ENCODE results near the gene FADS2.

Gene FADS2

DNA sequence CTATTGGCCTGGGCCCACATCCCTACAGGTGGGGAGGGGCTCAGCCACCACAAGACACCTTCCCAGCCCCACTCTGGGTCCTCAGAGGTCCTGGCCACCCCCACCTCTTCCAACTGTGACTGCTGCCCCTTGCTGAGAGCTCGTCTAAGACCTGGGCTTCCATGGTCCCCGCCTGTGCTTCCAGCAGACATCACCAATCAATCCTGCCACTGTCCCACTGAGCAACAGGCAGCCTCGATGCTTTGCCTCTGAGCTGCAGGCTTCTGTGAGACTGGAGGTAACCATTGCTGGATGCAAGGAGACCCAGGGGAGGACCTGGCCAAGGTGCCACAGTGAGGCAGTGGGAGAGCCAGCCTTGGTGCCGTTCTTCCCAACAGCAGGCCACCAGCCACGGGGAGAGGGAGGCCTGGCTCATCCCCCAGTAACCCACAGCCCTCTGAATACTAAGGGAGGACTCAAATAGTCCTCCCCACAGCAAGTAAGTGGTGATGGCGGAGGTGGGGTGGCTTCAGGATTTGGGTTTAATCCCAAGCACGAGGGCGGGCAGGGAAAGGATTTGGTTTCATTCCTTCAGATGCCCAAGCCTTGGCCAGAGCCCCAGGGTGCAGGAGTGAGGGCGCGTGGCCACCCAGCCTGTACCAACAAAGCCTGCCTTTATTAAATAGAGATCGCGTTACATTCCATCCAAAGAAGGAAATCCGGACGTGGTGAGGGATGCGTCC is 68.7 kb downstream of the FADS2 start:
- no peaks in the 10 kb centered on the region for H3K9me3 ChIP-seq (ENCODE audit: severe bottlenecking)
- H3K27me3 ChIP-seq (ENCODE audit: insufficient read depth, poor library complexity, severe bottlenecking), result no peaks in the 10 kb centered on the region
- DNase-seq (ENCODE audit: low spot score), result no peak
- no peaks in the 10 kb centered on the region for H3K4me1 ChIP-seq (ENCODE audit: insufficient read depth, poor library complexity, severe bottlenecking)
- TF ChIP-seq, protein P1, sequence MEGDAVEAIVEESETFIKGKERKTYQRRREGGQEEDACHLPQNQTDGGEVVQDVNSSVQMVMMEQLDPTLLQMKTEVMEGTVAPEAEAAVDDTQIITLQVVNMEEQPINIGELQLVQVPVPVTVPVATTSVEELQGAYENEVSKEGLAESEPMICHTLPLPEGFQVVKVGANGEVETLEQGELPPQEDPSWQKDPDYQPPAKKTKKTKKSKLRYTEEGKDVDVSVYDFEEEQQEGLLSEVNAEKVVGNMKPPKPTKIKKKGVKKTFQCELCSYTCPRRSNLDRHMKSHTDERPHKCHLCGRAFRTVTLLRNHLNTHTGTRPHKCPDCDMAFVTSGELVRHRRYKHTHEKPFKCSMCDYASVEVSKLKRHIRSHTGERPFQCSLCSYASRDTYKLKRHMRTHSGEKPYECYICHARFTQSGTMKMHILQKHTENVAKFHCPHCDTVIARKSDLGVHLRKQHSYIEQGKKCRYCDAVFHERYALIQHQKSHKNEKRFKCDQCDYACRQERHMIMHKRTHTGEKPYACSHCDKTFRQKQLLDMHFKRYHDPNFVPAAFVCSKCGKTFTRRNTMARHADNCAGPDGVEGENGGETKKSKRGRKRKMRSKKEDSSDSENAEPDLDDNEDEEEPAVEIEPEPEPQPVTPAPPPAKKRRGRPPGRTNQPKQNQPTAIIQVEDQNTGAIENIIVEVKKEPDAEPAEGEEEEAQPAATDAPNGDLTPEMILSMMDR (IDR thresholded peaks at IDR 0.05; ENCODE audit: poor library complexity, severe bottlenecking), result no peak
- H3K36me3 ChIP-seq (ENCODE audit: low read depth), result no peaks in the 10 kb centered on the region
- no peak overlapping the region for H3K4me3 ChIP-seq (ENCODE audit: severe bottlenecking)
- no peak for ATAC-seq (ENCODE audit: low read depth)
- no peak overlapping the region for H3K27ac ChIP-seq (ENCODE audit: poor library complexity, severe bottlenecking)

DNA sequence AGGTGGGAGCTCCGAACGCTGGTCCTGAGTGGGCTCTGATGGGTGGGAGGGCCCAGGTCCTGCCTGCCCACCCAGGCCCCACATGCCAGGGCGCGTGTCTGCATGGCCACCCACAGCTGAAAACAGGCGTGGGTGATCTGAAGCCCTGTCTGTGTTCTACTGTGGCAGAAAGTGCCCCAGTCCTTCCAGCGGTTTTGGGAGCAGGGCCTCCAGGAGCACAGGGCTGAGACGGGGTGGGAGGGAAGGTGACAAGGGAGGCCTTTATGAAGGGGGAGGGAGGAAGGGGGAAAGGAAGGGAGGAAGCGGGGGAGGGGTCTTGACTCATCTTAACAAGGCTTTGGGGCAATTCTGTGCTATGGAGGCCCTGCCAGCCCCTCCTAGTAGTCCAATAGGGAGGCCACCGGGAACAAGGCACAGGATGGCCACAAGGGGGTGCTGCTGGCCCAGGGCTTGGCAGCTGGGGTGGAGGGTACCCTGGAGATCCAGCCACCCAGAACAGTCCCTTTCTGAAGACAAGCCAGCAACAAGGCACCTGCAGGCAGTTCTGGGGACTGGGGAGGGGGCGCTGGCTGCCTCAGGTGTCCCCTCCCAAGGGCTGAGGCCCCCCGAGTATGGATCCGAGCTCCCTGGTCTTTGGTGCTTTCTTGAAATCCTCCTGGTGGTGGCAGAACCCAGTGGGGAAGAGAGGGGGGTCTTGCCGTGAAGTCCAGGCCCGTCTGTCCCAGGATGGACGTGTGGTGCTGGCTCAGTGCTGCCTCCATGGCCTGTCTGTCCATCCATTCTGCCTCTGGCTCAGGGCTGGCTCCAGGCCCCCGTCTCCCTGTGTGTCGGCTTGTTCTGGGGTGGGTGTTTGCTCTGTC is 69.5 kb downstream of the FADS2 start:
- Histone ChIP-seq H3K4me1 (ENCODE audit: insufficient read depth, poor library complexity, severe bottlenecking) (no peaks in the 10 kb centered on the region), H3K27me3 (ENCODE audit: insufficient read depth, poor library complexity, severe bottlenecking) (no peaks in the 10 kb centered on the region), H3K36me3 (ENCODE audit: low read depth) (no peaks in the 10 kb centered on the region), H3K9me3 (ENCODE audit: severe bottlenecking) (no peaks in the 10 kb centered on the region), H3K27ac (ENCODE audit: poor library complexity, severe bottlenecking) (no peak overlapping the region), H3K4me3 (ENCODE audit: severe bottlenecking) (no peak overlapping the region)
- TF ChIP-seq, protein P1 (IDR thresholded peaks at IDR 0.05; ENCODE audit: poor library complexity, severe bottlenecking), result peak; percentile 69
- ATAC-seq (ENCODE audit: low read depth), result peak; percentile 33; the same call in 1 of the 3 replicates
- no peak for DNase-seq (ENCODE audit: low spot score)

DNA sequence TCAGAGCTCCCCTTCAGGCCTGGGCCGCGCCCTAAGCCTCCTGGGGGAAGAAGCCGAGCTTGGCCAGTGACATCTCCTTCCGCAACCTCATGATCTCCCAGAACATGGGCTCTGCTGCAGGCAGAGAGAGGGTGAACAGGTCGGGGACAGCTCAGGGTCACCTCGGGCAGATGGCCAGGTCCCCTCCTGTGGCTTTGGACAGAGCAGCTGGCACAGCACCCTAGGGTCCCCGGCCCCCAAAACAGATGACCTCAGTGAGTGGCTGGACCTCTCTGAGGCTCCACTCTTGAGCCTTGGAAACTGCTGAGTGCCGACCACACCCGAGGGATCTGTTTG is 70.1 kb downstream of the FADS2 start:
- Histone ChIP-seq H3K4me3 (ENCODE audit: severe bottlenecking) (no peak overlapping the region), H3K27ac (ENCODE audit: poor library complexity, severe bottlenecking) (no peak overlapping the region), H3K9me3 (ENCODE audit: severe bottlenecking) (no peaks in the 10 kb centered on the region), H3K4me1 (ENCODE audit: insufficient read depth, poor library complexity, severe bottlenecking) (no peaks in the 10 kb centered on the region), H3K27me3 (ENCODE audit: insufficient read depth, poor library complexity, severe bottlenecking) (no peaks in the 10 kb centered on the region), H3K36me3 (ENCODE audit: low read depth) (no peaks in the 10 kb centered on the region)
- TF ChIP-seq, protein P1 (IDR thresholded peaks at IDR 0.05; ENCODE audit: poor library complexity, severe bottlenecking), result no peak
- ATAC-seq (ENCODE audit: low read depth) (no peak), DNase-seq (ENCODE audit: low spot score) (no peak)

DNA sequence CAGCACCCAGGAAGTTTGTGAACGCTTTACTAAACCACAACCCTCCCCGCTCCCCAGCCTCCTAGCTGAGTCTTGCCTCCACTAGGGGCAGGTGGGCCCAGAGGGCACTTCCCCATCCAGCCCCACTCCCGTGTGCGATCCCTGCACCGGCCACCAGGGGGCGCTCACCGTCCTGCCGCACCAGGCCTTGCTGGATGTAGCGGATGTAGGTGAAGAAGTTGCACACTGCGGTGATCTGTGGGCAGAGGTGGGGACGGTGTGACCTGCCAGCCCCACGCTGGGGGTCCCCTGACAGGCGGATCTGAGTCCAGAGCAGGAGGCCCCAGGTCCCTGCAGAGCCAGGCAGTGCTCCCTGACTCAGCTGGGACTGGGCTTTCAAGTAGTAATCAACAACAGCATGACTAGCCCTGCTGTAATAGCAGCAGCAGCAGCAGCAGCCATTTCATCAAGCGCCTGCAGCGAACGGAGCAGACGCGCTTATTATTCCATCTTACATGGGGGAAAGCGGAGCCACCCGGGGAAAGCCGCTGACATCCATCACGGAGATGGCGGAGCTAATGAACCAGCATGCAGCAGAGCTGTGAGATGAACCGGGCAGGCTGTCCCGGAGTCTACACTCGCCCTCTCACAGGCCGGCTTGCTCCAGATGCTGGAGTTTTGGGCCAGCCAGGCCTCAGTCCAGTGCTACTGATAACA is 71.2 kb downstream of the FADS2 start:
- Histone ChIP-seq H3K27me3 (ENCODE audit: insufficient read depth, poor library complexity, severe bottlenecking) (no peaks in the 10 kb centered on the region), H3K27ac (ENCODE audit: poor library complexity, severe bottlenecking) (no peak overlapping the region), H3K4me1 (ENCODE audit: insufficient read depth, poor library complexity, severe bottlenecking) (no peaks in the 10 kb centered on the region), H3K36me3 (ENCODE audit: low read depth) (no peaks in the 10 kb centered on the region), H3K4me3 (ENCODE audit: severe bottlenecking) (no peak overlapping the region), H3K9me3 (ENCODE audit: severe bottlenecking) (no peaks in the 10 kb centered on the region)
- TF ChIP-seq, protein P1 (IDR thresholded peaks at IDR 0.05; ENCODE audit: poor library complexity, severe bottlenecking), result peak; percentile 96
- peak; percentile 84 for ATAC-seq (ENCODE audit: low read depth)
- DNase-seq (ENCODE audit: low spot score), result no peak

All from RWPE2 (cell line).